Measurements from ENCODE around the gene CBY1.

DNA sequence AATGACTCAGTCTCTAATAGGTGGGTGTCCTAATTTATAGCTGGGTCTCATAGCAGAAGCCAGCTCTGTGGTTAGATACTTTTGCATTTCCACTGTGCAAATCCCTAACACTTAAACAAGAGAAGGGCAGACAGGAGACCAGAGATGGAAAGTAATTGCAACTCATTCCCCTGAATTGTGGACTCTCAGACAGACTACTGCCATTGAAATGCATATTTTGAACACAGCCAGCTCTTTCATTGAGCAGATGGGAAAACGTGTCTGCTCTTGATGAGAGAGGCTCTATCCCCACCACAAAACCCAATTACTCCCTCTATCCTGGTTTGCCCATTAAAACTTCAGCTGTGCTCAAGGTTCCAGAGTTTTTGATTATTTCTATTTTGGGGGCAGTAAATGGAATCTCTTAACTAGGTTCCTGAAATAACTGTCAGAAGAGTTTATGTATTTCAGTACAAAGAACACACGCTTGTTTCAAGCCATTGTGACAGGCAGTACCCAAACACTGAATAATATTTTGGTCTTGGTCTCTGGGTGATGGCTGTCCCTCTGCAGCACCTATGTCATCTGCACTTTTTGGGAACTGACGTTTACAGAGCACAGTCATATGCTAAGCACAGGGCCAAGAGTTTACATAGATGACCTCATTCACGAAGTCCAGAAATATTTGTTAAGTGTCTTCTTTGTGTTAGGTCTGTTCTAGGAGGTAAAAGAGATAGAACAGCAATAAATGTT is 41.9 kb upstream of the CBY1 start:
- TF ChIP-seq, protein P1, sequence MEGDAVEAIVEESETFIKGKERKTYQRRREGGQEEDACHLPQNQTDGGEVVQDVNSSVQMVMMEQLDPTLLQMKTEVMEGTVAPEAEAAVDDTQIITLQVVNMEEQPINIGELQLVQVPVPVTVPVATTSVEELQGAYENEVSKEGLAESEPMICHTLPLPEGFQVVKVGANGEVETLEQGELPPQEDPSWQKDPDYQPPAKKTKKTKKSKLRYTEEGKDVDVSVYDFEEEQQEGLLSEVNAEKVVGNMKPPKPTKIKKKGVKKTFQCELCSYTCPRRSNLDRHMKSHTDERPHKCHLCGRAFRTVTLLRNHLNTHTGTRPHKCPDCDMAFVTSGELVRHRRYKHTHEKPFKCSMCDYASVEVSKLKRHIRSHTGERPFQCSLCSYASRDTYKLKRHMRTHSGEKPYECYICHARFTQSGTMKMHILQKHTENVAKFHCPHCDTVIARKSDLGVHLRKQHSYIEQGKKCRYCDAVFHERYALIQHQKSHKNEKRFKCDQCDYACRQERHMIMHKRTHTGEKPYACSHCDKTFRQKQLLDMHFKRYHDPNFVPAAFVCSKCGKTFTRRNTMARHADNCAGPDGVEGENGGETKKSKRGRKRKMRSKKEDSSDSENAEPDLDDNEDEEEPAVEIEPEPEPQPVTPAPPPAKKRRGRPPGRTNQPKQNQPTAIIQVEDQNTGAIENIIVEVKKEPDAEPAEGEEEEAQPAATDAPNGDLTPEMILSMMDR (IDR thresholded peaks at IDR 0.05): no peak
- TF ChIP-seq EZH2 (IDR thresholded peaks at IDR 0.05; ENCODE audit: borderline replicate concordance, insufficient read depth, low read depth, low read length, poor library complexity, severe bottlenecking): no peak

Data from B cell (primary cell).